ENCODE measurements around the gene C1orf174. TPM values are rescaled to one million over a fixed set of nuclear protein-coding genes. Genes with fewer than 3 reads are reported as not detected.

The C1orf174 gene
- total RNA-seq, 1 experiment from 2014 or later, result 70.9 TPM

DNA sequence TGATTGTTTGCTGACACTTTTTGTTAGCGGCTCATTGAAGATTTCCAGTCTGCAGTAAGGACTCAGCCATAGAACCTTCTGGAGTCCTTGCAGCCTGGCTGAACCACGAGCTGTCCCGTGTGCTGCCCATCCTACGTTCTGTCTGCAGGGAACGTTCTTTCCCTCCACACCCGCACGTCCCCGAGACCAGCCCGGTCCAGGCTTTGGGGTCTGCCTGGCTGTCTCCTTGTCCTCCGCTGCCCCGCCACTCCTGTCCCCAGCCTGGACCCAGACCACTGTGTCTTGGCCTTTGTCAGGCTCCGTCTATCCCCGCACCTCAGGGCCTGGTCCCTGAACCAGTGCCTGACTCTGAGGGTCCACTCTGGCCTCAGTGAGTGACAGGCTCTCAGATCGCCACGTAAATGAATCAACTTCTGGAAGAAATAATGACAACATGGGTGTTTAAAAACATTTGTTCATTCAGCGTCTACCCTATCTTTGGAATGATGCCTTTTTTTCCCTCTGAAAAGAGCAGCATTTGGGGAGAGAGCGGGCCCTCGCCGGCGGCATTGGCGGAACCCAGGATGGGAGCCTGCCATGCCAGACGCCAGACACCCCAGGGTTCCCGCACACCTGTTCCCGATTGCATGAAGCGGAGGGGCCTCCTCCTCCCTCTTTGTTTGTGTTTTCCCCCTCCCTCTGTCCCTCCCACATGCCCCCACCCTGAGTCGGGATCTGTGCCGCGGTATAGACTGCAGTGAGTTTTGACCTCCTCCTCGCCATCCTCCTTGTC, 43.9 kb upstream of the C1orf174 start:
- ATAC-seq, result no peak
- CTCF ChIA-PET, result no interaction called here

DNA sequence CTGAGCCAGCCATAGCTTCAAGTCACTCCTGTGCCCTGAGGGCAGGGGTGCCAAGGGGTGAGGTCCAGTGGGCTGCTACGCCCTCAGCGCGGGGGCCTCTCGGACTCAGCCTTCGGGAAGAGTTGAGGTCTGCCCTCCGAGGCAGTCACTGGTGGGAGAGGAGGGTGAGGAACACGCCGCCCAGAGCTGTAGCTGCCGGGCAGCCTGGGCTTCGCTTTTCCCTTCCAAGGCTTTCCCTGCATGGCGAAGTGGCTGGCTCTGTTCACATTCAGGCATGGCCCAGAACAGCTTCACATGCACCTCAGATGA, 43.0 kb upstream of the C1orf174 start:
- Histone ChIP-seq H3K9ac (ENCODE audit: low read length) (no peak overlapping the region), H3K4me1 (ENCODE audit: insufficient read depth, low read length) (peaks cover under 1% of the 10 kb centered on the region; the same call in 1 of the 2 replicates), H3K27me3 (ENCODE audit: low read length) (peaks cover 99% of the 10 kb centered on the region), H3K36me3 (ENCODE audit: low read depth, low read length) (no peaks in the 10 kb centered on the region), H2AFZ (ENCODE audit: low read length) (no peak overlapping the region), H3K9me2 (replicated peaks; ENCODE audit: low read length) (no peaks in the 10 kb centered on the region), H3K4me2 (ENCODE audit: low read length) (no peak overlapping the region), H3K4me3 (ENCODE audit: low read length) (no peak overlapping the region), H3K27ac (ENCODE audit: low read length) (no peak overlapping the region), H3K9me3 (ENCODE audit: low read length) (no peaks in the 10 kb centered on the region), H3F3A (ENCODE audit: low read length, unreplicated experiment) (no peaks in the 10 kb centered on the region), H4K20me1 (ENCODE audit: low read length) (no peaks in the 10 kb centered on the region), H3K79me2 (ENCODE audit: low read length) (no peaks in the 10 kb centered on the region)
- ATAC-seq (peak; percentile 25), DNase-seq (no peak)
- CTCF ChIA-PET, result no interaction called here
- intact Hi-C loops (cut with micrococcal nuclease), result no loop called here
- TF ChIP-seq EZH2phosphoT487 (IDR thresholded peaks at IDR 0.05; ENCODE audit: borderline replicate concordance, low read length) (no peak), EZH2 (IDR thresholded peaks at IDR 0.05; ENCODE audit: low read length, unreplicated experiment) (peak; percentile 40)
- no TSS peak for BruUV-seq (replicated peaks)
- POLR2A ChIA-PET (ENCODE audit: unreplicated experiment), result no interaction called here

More for the DNA sequence above, 43.9 kb upstream of the C1orf174 start:
- Histone ChIP-seq H3K9me2 (replicated peaks; ENCODE audit: low read length) (no peaks in the 10 kb centered on the region), H3K4me2 (ENCODE audit: low read length) (no peak overlapping the region), H3F3A (ENCODE audit: low read length, unreplicated experiment) (no peaks in the 10 kb centered on the region), H3K9me3 (ENCODE audit: low read length) (no peaks in the 10 kb centered on the region), H3K4me1 (ENCODE audit: insufficient read depth, low read length) (peaks cover 3% of the 10 kb centered on the region; the same call in 1 of the 2 replicates), H4K20me1 (ENCODE audit: low read length) (no peaks in the 10 kb centered on the region), H3K79me2 (ENCODE audit: low read length) (no peaks in the 10 kb centered on the region), H3K36me3 (ENCODE audit: low read depth, low read length) (no peaks in the 10 kb centered on the region), H2AFZ (ENCODE audit: low read length) (no peak overlapping the region), H3K27ac (ENCODE audit: low read length) (no peak overlapping the region), H3K27me3 (ENCODE audit: low read length) (peaks cover 97% of the 10 kb centered on the region), H3K9ac (ENCODE audit: low read length) (no peak overlapping the region), H3K4me3 (ENCODE audit: low read length) (no peak overlapping the region)
- TF ChIP-seq, protein P1, sequence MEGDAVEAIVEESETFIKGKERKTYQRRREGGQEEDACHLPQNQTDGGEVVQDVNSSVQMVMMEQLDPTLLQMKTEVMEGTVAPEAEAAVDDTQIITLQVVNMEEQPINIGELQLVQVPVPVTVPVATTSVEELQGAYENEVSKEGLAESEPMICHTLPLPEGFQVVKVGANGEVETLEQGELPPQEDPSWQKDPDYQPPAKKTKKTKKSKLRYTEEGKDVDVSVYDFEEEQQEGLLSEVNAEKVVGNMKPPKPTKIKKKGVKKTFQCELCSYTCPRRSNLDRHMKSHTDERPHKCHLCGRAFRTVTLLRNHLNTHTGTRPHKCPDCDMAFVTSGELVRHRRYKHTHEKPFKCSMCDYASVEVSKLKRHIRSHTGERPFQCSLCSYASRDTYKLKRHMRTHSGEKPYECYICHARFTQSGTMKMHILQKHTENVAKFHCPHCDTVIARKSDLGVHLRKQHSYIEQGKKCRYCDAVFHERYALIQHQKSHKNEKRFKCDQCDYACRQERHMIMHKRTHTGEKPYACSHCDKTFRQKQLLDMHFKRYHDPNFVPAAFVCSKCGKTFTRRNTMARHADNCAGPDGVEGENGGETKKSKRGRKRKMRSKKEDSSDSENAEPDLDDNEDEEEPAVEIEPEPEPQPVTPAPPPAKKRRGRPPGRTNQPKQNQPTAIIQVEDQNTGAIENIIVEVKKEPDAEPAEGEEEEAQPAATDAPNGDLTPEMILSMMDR (conservative IDR thresholded peaks at IDR 0.05; ENCODE audit: low read depth, low read length), result no peak
- TF ChIP-seq EZH2 (IDR thresholded peaks at IDR 0.05; ENCODE audit: low read length, unreplicated experiment), result no peak
- TF ChIP-seq EZH2phosphoT487 (IDR thresholded peaks at IDR 0.05; ENCODE audit: borderline replicate concordance, low read length), result no peak
- POLR2A ChIA-PET (ENCODE audit: unreplicated experiment), result no interaction called here
- no peak for DNase-seq
- intact Hi-C loops (cut with micrococcal nuclease), result no loop called here
- no TSS peak for BruUV-seq (replicated peaks)

DNA sequence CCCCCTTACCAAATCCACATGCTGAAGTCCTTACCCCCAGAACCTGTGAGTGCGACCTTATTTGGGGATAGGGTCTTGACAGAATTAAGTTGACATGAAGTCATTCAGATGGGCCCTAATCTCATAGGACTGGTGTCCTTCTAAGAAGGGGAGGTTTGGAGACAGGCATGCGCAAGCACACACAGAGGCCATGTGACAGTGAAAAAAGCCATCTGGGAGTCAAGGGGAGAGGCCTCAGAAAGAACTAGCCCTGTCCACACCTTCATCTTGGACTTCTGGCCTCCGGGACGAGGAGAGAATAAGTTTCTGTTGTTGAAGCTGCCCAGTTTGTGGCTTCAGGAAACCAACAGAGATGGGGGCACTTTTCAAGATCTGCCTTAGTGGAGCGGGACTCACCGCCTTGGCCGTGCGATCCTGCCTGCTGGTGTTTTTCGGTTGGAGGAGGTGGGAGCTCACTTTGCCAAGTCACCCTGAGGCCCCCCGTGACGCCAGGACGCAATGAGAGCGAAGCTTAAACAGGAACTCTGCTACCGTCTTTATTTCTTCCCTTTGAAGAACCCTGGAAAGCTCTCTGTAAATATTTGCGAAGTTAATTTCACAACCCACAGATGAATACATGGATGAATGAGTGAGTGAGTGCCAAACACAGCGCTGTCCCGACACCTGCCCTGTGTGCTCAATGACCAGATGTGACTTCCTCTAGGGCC, 42.5 kb upstream of the C1orf174 start:
- TF ChIP-seq, protein P1 (conservative IDR thresholded peaks at IDR 0.05; ENCODE audit: low read depth, low read length), result no peak
- no peak for TF ChIP-seq EZH2phosphoT487 (IDR thresholded peaks at IDR 0.05; ENCODE audit: borderline replicate concordance, low read length)
- no peak for TF ChIP-seq EZH2 (IDR thresholded peaks at IDR 0.05; ENCODE audit: low read length, unreplicated experiment)
- Histone ChIP-seq H3K4me2 (ENCODE audit: low read length) (no peak overlapping the region), H3K79me2 (ENCODE audit: low read length) (no peaks in the 10 kb centered on the region), H3K4me3 (ENCODE audit: low read length) (no peak overlapping the region), H3K27ac (ENCODE audit: low read length) (no peak overlapping the region), H3K9me2 (replicated peaks; ENCODE audit: low read length) (no peaks in the 10 kb centered on the region), H4K20me1 (ENCODE audit: low read length) (no peaks in the 10 kb centered on the region), H3K27me3 (ENCODE audit: low read length) (peaks cover 99% of the 10 kb centered on the region), H3K9me3 (ENCODE audit: low read length) (no peaks in the 10 kb centered on the region), H3K4me1 (ENCODE audit: insufficient read depth, low read length) (no peaks in the 10 kb centered on the region), H3K9ac (ENCODE audit: low read length) (no peak overlapping the region), H2AFZ (ENCODE audit: low read length) (no peak overlapping the region), H3F3A (ENCODE audit: low read length, unreplicated experiment) (no peaks in the 10 kb centered on the region), H3K36me3 (ENCODE audit: low read depth, low read length) (no peaks in the 10 kb centered on the region)
- intact Hi-C loops (cut with micrococcal nuclease), result no loop called here
- DNase-seq (peak; percentile 11), ATAC-seq (peak; percentile 37)
- POLR2A ChIA-PET (ENCODE audit: unreplicated experiment), result no interaction called here
- no TSS peak for BruUV-seq (replicated peaks)
- CTCF ChIA-PET, result no interaction called here
